GM12878 (cell line): ENCODE data around the gene MCM6. TPM values are rescaled to one million over a fixed set of nuclear protein-coding genes. Genes with fewer than 3 reads are reported as not detected.

Source experiments
- ATAC-seq: fragments of 200-7000 bp; cut with Tn5 transposase; 3 replicates; pipeline ENCODE4 v1.9.1; 2020; ENCODE audit warnings: mild to moderate bottlenecking, moderate library complexity
- BruUV-seq: library from RNA; stranded (reverse); fragments of 400-500 nt; replicated peaks from 2 replicates; lab custom pipeline; 2021; lab: Mats Ljungman, UMichigan
- CTCF ChIA-PET: fragments of 300-600 bp; sonication (Branson Sonifier 250); formaldehyde crosslinking; extraction: SDS; loops from one replicate; lab custom pipeline; 2021; ENCODE audit warnings: inconsistent platforms; lab: Yijun Ruan, JAX
- POLR2A ChIA-PET: fragments of 350-600 bp; formaldehyde crosslinking; extraction: SDS; loops from one replicate; lab custom pipeline; 2021; ENCODE audit warnings: inconsistent platforms; lab: Charles Lee
- RAD21 ChIA-PET: fragments of 300-600 bp; sonication (Branson Sonifier 250); formaldehyde crosslinking; loops from one replicate; lab custom pipeline; 2023; ENCODE audit warnings: antibody characterized with exemption; ENCODE audit not compliant: unreplicated experiment; lab: Charles Lee
- SMC1A ChIA-PET: fragments of 300-600 bp; sonication (Branson Sonifier 250); formaldehyde crosslinking; loops from one replicate; lab custom pipeline; 2023; ENCODE audit not compliant: unreplicated experiment, uncharacterized antibody; lab: Charles Lee
- DNase-seq: peaks from one replicate; pipeline ENCODE4 v3.0.0-alpha.2; 2011; ENCODE audit warnings: low read depth, low spot score
- FAIRE-seq: peaks from 3 replicates; lab custom pipeline; 2011; peaks lifted over from hg19 to GRCh38; lab: Jason Lieb, UNC
- H2AFZ ChIP-seq: 2 replicates; pipeline ENCODE4 v1.6.0; 2011; ENCODE audit warnings: low read depth, low read length, control low read depth; ENCODE audit not compliant: control insufficient read depth
- H3K27ac ChIP-seq: 2 replicates; pipeline ENCODE4 v1.5.1; 2011; ENCODE audit warnings: control low read depth; ENCODE audit not compliant: control insufficient read depth, insufficient read depth
- H3K27me3 ChIP-seq, 2 experiments: replicated peaks in 1 of 2; 2 replicates each; pipeline versions ENCODE4 v1.6.0 to v1.6.1; 2011; ENCODE audit warnings: low read length in 1 of 2; ENCODE audit not compliant: control insufficient read depth in 2 of 2, insufficient read depth in 2 of 2
- H3K36me3 ChIP-seq, 2 experiments: 2 replicates each; pipeline ENCODE4 v1.5.1; 2011; ENCODE audit warnings: low read length in 1 of 2; ENCODE audit not compliant: control insufficient read depth in 2 of 2, insufficient read depth in 2 of 2
- H3K4me1 ChIP-seq: 2 replicates; pipeline ENCODE4 v1.6.1; 2011; ENCODE audit warnings: mild to moderate bottlenecking, low read length, moderate library complexity, mixed read lengths; ENCODE audit not compliant: control insufficient read depth, insufficient read depth
- H3K4me2 ChIP-seq: 2 replicates; pipeline ENCODE4 v1.6.0; 2011; ENCODE audit warnings: control low read depth; ENCODE audit not compliant: control insufficient read depth, insufficient read depth
- H3K4me3 ChIP-seq: fragments of 200-600 bp; sonication (generic); 2 replicates; pipeline ENCODE4 v1.5.1; 2016
- H3K79me2 ChIP-seq: 2 replicates; pipeline ENCODE4 v1.6.0; 2011; ENCODE audit warnings: low read length; ENCODE audit not compliant: control insufficient read depth, insufficient read depth
- H3K9ac ChIP-seq: 2 replicates; pipeline ENCODE4 v1.8.0; 2011; ENCODE audit warnings: low read length, control low read depth, mixed read lengths; ENCODE audit not compliant: control insufficient read depth, insufficient read depth
- H3K9me3 ChIP-seq: replicated peaks from 3 replicates; pipeline ENCODE4 v1.5.1; 2011; ENCODE audit warnings: mild to moderate bottlenecking, low read length; ENCODE audit not compliant: control insufficient read depth, insufficient read depth
- H4K20me1 ChIP-seq: 2 replicates; pipeline ENCODE4 v1.6.0; 2011; ENCODE audit not compliant: control insufficient read depth, insufficient read depth
- FOXM1 ChIP-seq: IDR thresholded peaks from 2 replicates; pipeline ENCODE4 v1.6.1; 2012; ENCODE audit warnings: low read depth, mild to moderate bottlenecking, inconsistent platforms, low read length, moderate library complexity
- PBX3 ChIP-seq: IDR thresholded peaks from 2 replicates; pipeline ENCODE4 v1.6.1; 2011; ENCODE audit warnings: mild to moderate bottlenecking, low read depth, low read length, moderate library complexity; ENCODE audit not compliant: insufficient replicate concordance
- SP1 ChIP-seq: IDR thresholded peaks from one replicate; pipeline ENCODE4 v1.6.1; 2011; ENCODE audit warnings: low read depth, low read length
- STAT1 ChIP-seq: fragments of 450-650 bp; conservative IDR thresholded peaks from 2 replicates; pipeline ENCODE4 v1.6.1; 2014; ENCODE audit warnings: antibody characterized with exemption, mild to moderate bottlenecking
- ZNF384 ChIP-seq: IDR thresholded peaks from 2 replicates; pipeline ENCODE4 v1.6.1; 2012; ENCODE audit warnings: low read depth, mild to moderate bottlenecking, low read length, improper control_type of control experiment, borderline replicate concordance
- WGBS: methylation state at CpG from one replicate; pipeline ENCODE4 v1.1.6; 2016; ENCODE audit warnings: low lambda C conversion rate; ENCODE audit not compliant: insufficient replicate concordance, insufficient coverage; ENCODE audit errors: missing lambda C conversion rate; 5-methylcytosine and 5-hydroxymethylcytosine counted together
- in situ Hi-C: fragments of 300-500 bp; cut with MboI; formaldehyde crosslinking; loops from 9 replicates; pipeline ENCODE4 v1.14.3; 2018; ENCODE audit warnings: mixed read lengths
- intact Hi-C: fragments of 100-400 bp; cut with micrococcal nuclease; formaldehyde crosslinking; loops from one replicate; pipeline ENCODE4 v1.14.2; 2022; ENCODE audit not compliant: unreplicated experiment
- polyA plus RNA-seq, 11 experiments: library from polyadenylated mRNA; depleted of rRNA in 4 of 11; unstranded in 6 of 11; stranded (reverse) in 5 of 11; fragments of >200 nt; fragmentation: Nextera tagmentation in 4 of 11; fragmentation: Illumina TruSeq in 1 of 11; extraction: Ambion mirVana in 4 of 11; extraction: Trizol in 1 of 11; gene quantifications; 1 replicate in 1 of 11; 2 replicates in 10 of 11; pipeline versions ENCODE4 v1.2.1 to v1.2.3, GENCODE V29; 2011 to 2016; ENCODE audit warnings: inconsistent platforms in 2 of 11, missing spikeins in 2 of 11, low read depth in 1 of 11
- total RNA-seq, 4 experiments: library from RNA; depleted of rRNA in 3 of 4; stranded (reverse); fragments of >200 nt in 3 of 4; fragmentation: Illumina TruSeq in 1 of 4; extraction: Trizol in 1 of 4; gene quantifications; 2 replicates each; pipeline versions ENCODE4 v1.2.1 to v1.2.3, GENCODE V29; 2013 to 2021

Gene MCM6
- total and polyA plus RNA-seq, 10 of the 15 experiments (the other 5 are each of a cell fraction or from before 2014, with no cell fraction given) = 37.4 to 118 (median 82.2) TPM

DNA sequence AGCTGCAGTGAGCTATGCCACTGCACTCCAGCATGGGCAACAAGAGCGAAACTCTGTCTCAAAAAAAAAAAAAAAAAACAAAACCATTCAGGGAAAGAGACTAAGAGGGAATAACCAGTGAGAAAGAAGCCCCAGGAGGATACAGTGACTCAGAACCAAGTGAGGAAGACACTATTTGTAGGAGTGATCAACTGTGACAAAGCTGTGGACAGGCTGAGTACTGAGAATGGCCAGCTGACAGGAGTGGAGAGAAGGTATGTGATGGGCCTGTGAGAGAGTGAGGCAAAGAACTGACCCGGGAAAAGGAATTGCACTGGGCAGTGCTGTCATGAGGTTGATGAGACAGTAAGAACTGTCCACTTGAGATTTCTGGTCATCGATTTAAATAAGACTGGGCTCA, 32.6 kb downstream of the MCM6 start (continued):
- TF ChIP-seq PBX3 (no peak), STAT1 (no peak)

DNA sequence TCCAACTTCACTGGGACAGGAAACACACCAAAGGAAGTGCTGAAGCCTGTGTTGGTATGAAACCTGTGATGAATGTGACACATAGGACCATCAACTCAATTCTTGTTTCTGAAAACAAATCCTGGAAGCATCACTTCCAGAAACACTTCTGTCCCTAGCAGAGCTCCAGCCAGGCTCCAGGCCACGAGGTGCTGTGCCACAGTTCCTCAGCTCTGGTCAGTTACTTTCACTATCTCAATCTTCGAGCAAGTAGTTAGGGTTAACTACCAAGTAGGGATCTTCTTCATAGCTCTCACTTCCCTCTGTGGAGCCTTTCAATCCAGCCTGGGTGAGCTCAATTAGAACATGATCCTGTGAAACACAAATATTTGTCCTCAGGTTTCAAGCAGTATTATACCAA, 35.6 kb downstream of the MCM6 start:
- intact Hi-C loops = no loop called here
- Histone ChIP-seq H2AFZ (peak overlapping the region; percentile 2; the same call in 1 of the 2 replicates), H3K9ac (no peak overlapping the region), H4K20me1 (no peaks in the 10 kb centered on the region), H3K27me3 (no peaks in the 10 kb centered on the region), H3K4me3 (no peak overlapping the region; the same call in 1 of the 2 replicates), H3K27ac (no peak overlapping the region), H3K36me3 (peaks cover 2 to 8% of the 10 kb centered on the region in 2 experiments; a peak in 3 of 4 replicates), H3K9me3 (no peaks in the 10 kb centered on the region)
- WGBS = 7% methylated on average over 2 of the region's 2 CpGs
- BruUV-seq = TSS peak; percentile 37
- CTCF ChIA-PET = interaction anchor here (0.6 to 1.9 kb wide), 4 partner anchors 12 to 544 kb away, joined by 3 to 5 read pairs (median 4); no protein-coding TSS in a partner anchor
- in situ Hi-C loops = no loop called here
- peak; percentile 80 for ATAC-seq
- no peak for FAIRE-seq
- no peak for DNase-seq
- RAD21 ChIA-PET = interaction anchor here (0.7 to 1.4 kb wide), 4 partner anchors 44 to 837 kb away, joined by 3 read pairs; no protein-coding TSS in a partner anchor
- TF ChIP-seq ZNF384 (no peak), SP1 (no peak), FOXM1 (no peak)
- TF ChIP-seq, all 136 proteins: peak for 0
- no peaks in the 10 kb centered on the region for H3K79me2 ChIP-seq
- 0 out of 2 replicates have a peak overlapping the region, but pooled peaks have one; percentile 10 for H3K4me2 ChIP-seq
- ChIA-PET SMC1A (interaction anchor here (0.6 to 1.9 kb wide), 9 partner anchors 13 to 778 kb away, joined by 3 to 5 read pairs (median 4); no protein-coding TSS in a partner anchor), POLR2A (interaction anchor here (0.7 to 1.2 kb wide), 2 partner anchors 21 to 53 kb away, joined by 3 read pairs; no protein-coding TSS in a partner anchor)
- no peaks in the 10 kb centered on the region for H3K4me1 ChIP-seq
